ENCODE measurements around the gene GCN1.

GCN1 gene

DNA sequence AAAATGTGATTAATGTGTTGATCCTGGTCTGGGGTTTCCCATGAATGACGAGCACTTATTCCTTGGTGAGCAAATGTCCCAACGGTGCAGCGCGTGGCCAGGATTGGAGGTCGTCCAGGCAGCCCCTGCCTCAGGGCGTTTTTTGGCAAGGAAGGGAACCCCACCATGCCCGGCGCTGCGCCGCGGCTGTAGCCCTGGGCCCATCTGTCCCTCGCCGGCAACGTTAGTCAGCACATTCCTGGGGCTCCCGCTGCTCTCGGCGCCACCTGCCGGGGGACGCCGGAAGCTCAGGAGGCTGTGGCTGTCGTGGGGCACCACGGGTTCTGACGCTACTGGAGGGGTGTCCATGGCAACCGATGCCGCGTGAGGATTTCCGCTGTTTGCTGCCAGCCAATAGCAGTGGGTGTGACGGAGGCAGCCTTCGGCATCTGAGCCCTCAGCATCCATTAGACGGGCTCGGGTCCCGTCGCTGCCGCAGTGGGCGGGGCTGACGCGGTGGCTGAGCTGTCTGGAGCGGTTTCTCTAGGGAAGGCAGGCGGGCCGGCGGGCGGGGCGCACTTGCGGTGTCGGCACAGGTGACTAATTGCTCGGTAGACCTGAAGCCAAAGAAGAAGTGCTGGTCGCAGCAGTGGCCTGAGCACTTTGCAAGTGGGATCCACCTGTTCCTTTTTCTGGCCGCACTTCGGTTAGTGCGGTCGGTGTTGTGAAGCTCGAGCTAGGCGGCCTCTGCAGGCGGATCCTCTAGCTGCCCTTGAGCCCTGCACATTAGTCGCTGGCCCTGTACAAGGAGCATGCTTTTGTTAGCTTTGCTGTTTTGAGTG lies 107.5 kb downstream of the GCN1 start (continued):
- no peak for TF ChIP-seq HOXD13 (CRISPR knock-in tag; IDR thresholded peaks at IDR 0.05; ENCODE audit: borderline replicate concordance)
- TF ChIP-seq, protein P1, sequence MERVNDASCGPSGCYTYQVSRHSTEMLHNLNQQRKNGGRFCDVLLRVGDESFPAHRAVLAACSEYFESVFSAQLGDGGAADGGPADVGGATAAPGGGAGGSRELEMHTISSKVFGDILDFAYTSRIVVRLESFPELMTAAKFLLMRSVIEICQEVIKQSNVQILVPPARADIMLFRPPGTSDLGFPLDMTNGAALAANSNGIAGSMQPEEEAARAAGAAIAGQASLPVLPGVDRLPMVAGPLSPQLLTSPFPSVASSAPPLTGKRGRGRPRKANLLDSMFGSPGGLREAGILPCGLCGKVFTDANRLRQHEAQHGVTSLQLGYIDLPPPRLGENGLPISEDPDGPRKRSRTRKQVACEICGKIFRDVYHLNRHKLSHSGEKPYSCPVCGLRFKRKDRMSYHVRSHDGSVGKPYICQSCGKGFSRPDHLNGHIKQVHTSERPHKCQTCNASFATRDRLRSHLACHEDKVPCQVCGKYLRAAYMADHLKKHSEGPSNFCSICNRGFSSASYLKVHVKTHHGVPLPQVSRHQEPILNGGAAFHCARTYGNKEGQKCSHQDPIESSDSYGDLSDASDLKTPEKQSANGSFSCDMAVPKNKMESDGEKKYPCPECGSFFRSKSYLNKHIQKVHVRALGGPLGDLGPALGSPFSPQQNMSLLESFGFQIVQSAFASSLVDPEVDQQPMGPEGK (tag by site-specific recombination; IDR thresholded peaks at IDR 0.05): peak; percentile 94
- TF ChIP-seq, protein P2, sequence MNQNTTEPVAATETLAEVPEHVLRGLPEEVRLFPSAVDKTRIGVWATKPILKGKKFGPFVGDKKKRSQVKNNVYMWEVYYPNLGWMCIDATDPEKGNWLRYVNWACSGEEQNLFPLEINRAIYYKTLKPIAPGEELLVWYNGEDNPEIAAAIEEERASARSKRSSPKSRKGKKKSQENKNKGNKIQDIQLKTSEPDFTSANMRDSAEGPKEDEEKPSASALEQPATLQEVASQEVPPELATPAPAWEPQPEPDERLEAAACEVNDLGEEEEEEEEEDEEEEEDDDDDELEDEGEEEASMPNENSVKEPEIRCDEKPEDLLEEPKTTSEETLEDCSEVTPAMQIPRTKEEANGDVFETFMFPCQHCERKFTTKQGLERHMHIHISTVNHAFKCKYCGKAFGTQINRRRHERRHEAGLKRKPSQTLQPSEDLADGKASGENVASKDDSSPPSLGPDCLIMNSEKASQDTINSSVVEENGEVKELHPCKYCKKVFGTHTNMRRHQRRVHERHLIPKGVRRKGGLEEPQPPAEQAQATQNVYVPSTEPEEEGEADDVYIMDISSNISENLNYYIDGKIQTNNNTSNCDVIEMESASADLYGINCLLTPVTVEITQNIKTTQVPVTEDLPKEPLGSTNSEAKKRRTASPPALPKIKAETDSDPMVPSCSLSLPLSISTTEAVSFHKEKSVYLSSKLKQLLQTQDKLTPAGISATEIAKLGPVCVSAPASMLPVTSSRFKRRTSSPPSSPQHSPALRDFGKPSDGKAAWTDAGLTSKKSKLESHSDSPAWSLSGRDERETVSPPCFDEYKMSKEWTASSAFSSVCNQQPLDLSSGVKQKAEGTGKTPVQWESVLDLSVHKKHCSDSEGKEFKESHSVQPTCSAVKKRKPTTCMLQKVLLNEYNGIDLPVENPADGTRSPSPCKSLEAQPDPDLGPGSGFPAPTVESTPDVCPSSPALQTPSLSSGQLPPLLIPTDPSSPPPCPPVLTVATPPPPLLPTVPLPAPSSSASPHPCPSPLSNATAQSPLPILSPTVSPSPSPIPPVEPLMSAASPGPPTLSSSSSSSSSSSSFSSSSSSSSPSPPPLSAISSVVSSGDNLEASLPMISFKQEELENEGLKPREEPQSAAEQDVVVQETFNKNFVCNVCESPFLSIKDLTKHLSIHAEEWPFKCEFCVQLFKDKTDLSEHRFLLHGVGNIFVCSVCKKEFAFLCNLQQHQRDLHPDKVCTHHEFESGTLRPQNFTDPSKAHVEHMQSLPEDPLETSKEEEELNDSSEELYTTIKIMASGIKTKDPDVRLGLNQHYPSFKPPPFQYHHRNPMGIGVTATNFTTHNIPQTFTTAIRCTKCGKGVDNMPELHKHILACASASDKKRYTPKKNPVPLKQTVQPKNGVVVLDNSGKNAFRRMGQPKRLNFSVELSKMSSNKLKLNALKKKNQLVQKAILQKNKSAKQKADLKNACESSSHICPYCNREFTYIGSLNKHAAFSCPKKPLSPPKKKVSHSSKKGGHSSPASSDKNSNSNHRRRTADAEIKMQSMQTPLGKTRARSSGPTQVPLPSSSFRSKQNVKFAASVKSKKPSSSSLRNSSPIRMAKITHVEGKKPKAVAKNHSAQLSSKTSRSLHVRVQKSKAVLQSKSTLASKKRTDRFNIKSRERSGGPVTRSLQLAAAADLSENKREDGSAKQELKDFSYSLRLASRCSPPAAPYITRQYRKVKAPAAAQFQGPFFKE (tag by site-specific recombination; IDR thresholded peaks at IDR 0.05; ENCODE audit: borderline replicate concordance): no peak
- TF ChIP-seq HOXA7 (CRISPR knock-in tag; IDR thresholded peaks at IDR 0.05; ENCODE audit: borderline replicate concordance): no peak
- TF ChIP-seq, protein P3, sequence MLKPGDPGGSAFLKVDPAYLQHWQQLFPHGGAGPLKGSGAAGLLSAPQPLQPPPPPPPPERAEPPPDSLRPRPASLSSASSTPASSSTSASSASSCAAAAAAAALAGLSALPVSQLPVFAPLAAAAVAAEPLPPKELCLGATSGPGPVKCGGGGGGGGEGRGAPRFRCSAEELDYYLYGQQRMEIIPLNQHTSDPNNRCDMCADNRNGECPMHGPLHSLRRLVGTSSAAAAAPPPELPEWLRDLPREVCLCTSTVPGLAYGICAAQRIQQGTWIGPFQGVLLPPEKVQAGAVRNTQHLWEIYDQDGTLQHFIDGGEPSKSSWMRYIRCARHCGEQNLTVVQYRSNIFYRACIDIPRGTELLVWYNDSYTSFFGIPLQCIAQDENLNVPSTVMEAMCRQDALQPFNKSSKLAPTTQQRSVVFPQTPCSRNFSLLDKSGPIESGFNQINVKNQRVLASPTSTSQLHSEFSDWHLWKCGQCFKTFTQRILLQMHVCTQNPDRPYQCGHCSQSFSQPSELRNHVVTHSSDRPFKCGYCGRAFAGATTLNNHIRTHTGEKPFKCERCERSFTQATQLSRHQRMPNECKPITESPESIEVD (tag by site-specific recombination; IDR thresholded peaks at IDR 0.05): no peak
- TF ChIP-seq BCL11B (tag by site-specific recombination; IDR thresholded peaks at IDR 0.05; ENCODE audit: low read depth): no peak
- TF ChIP-seq, protein P4, sequence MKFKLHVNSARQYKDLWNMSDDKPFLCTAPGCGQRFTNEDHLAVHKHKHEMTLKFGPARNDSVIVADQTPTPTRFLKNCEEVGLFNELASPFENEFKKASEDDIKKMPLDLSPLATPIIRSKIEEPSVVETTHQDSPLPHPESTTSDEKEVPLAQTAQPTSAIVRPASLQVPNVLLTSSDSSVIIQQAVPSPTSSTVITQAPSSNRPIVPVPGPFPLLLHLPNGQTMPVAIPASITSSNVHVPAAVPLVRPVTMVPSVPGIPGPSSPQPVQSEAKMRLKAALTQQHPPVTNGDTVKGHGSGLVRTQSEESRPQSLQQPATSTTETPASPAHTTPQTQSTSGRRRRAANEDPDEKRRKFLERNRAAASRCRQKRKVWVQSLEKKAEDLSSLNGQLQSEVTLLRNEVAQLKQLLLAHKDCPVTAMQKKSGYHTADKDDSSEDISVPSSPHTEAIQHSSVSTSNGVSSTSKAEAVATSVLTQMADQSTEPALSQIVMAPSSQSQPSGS (tag by site-specific recombination; IDR thresholded peaks at IDR 0.05; ENCODE audit: low read depth): no peak
- peak; percentile 98 for TF ChIP-seq SP2 (tag by site-specific recombination; IDR thresholded peaks at IDR 0.05)
- no peak for TF ChIP-seq ZNF121 (tag by site-specific recombination; IDR thresholded peaks at IDR 0.05)
- TF ChIP-seq ZNF529 (tag by site-specific recombination; IDR thresholded peaks at IDR 0.05; ENCODE audit: insufficient replicate concordance): no peak
- TF ChIP-seq PRDM1 (tag by site-specific recombination; IDR thresholded peaks at IDR 0.05): no peak; the same call in 1 of the 2 replicates
- TF ChIP-seq, protein P5, sequence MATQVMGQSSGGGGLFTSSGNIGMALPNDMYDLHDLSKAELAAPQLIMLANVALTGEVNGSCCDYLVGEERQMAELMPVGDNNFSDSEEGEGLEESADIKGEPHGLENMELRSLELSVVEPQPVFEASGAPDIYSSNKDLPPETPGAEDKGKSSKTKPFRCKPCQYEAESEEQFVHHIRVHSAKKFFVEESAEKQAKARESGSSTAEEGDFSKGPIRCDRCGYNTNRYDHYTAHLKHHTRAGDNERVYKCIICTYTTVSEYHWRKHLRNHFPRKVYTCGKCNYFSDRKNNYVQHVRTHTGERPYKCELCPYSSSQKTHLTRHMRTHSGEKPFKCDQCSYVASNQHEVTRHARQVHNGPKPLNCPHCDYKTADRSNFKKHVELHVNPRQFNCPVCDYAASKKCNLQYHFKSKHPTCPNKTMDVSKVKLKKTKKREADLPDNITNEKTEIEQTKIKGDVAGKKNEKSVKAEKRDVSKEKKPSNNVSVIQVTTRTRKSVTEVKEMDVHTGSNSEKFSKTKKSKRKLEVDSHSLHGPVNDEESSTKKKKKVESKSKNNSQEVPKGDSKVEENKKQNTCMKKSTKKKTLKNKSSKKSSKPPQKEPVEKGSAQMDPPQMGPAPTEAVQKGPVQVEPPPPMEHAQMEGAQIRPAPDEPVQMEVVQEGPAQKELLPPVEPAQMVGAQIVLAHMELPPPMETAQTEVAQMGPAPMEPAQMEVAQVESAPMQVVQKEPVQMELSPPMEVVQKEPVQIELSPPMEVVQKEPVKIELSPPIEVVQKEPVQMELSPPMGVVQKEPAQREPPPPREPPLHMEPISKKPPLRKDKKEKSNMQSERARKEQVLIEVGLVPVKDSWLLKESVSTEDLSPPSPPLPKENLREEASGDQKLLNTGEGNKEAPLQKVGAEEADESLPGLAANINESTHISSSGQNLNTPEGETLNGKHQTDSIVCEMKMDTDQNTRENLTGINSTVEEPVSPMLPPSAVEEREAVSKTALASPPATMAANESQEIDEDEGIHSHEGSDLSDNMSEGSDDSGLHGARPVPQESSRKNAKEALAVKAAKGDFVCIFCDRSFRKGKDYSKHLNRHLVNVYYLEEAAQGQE (tag by site-specific recombination; IDR thresholded peaks at IDR 0.05): 0 out of 2 replicates have a peak, but pooled peaks have one; percentile 20
- peak; percentile 70 for TF ChIP-seq YY1 (tag by site-specific recombination; IDR thresholded peaks at IDR 0.05)
- TF ChIP-seq ZNF19 (tag by site-specific recombination; IDR thresholded peaks at IDR 0.05; ENCODE audit: low read depth): no peak
- TF ChIP-seq, protein P6, sequence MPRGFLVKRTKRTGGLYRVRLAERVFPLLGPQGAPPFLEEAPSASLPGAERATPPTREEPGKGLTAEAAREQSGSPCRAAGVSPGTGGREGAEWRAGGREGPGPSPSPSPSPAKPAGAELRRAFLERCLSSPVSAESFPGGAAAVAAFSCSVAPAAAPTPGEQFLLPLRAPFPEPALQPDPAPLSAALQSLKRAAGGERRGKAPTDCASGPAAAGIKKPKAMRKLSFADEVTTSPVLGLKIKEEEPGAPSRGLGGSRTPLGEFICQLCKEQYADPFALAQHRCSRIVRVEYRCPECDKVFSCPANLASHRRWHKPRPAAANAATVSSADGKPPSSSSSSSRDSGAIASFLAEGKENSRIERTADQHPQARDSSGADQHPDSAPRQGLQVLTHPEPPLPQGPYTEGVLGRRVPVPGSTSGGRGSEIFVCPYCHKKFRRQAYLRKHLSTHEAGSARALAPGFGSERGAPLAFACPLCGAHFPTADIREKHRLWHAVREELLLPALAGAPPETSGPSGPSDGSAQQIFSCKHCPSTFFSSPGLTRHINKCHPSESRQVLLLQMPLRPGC (tag by site-specific recombination; IDR thresholded peaks at IDR 0.05): peak; percentile 96
- TF ChIP-seq, protein P7, sequence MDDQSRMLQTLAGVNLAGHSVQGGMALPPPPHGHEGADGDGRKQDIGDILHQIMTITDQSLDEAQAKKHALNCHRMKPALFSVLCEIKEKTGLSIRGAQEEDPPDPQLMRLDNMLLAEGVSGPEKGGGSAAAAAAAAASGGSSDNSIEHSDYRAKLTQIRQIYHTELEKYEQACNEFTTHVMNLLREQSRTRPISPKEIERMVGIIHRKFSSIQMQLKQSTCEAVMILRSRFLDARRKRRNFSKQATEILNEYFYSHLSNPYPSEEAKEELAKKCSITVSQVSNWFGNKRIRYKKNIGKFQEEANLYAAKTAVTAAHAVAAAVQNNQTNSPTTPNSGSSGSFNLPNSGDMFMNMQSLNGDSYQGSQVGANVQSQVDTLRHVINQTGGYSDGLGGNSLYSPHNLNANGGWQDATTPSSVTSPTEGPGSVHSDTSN (CRISPR knock-in tag; IDR thresholded peaks at IDR 0.05): peak; percentile 88; the same call in 1 of the 2 replicates
- TF ChIP-seq ZNF302 (tag by site-specific recombination; IDR thresholded peaks at IDR 0.05; ENCODE audit: low read depth): no peak
- TF ChIP-seq, protein P8, sequence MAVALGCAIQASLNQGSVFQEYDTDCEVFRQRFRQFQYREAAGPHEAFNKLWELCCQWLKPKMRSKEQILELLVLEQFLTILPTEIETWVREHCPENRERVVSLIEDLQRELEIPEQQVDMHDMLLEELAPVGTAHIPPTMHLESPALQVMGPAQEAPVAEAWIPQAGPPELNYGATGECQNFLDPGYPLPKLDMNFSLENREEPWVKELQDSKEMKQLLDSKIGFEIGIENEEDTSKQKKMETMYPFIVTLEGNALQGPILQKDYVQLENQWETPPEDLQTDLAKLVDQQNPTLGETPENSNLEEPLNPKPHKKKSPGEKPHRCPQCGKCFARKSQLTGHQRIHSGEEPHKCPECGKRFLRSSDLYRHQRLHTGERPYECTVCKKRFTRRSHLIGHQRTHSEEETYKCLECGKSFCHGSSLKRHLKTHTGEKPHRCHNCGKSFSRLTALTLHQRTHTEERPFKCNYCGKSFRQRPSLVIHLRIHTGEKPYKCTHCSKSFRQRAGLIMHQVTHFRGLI (tag by site-specific recombination; IDR thresholded peaks at IDR 0.05): no peak
